H9 (cell line): ENCODE results near the gene FBXL5. TPM values are rescaled to one million over a fixed set of nuclear protein-coding genes. Genes with fewer than 3 reads are reported as not detected.

Source experiments
- DNase-seq: peaks from one replicate; pipeline ENCODE4 v3.0.0-alpha.2; 2017
- H2AFZ ChIP-seq: one replicate; pipeline ENCODE4 v1.6.1; 2013; ENCODE audit warnings: mild to moderate bottlenecking, low read length, control low read depth, moderate library complexity
- H2AK5ac ChIP-seq: 2 replicates; pipeline ENCODE4 v1.6.1; 2013; ENCODE audit warnings: low read length, control low read depth, mixed read lengths; ENCODE audit not compliant: insufficient read length
- H2BK120ac ChIP-seq: one replicate; pipeline ENCODE4 v1.6.1; 2013; ENCODE audit warnings: low read depth, mild to moderate bottlenecking, low read length, control low read depth, inconsistent platforms; ENCODE audit not compliant: poor library complexity, severe bottlenecking
- H2BK12ac ChIP-seq: 2 replicates; pipeline ENCODE4 v1.6.1; 2013; ENCODE audit warnings: low read length, control low read depth, mixed read lengths, low read depth; ENCODE audit not compliant: insufficient read length
- H2BK15ac ChIP-seq: 2 replicates; pipeline ENCODE4 v1.6.1; 2013; ENCODE audit warnings: low read depth, low read length, control low read depth
- H2BK20ac ChIP-seq: one replicate; pipeline ENCODE4 v1.6.1; 2013; ENCODE audit warnings: low read depth, mild to moderate bottlenecking, low read length, control low read depth, inconsistent platforms; ENCODE audit not compliant: poor library complexity, severe bottlenecking
- H2BK5ac ChIP-seq: 2 replicates; pipeline ENCODE4 v1.6.1; 2013; ENCODE audit warnings: low read length, control low read depth, mixed read lengths; ENCODE audit not compliant: insufficient read length
- H3K14ac ChIP-seq: 2 replicates; pipeline ENCODE4 v1.6.1; 2013; ENCODE audit warnings: low read length, control low read depth; ENCODE audit not compliant: insufficient read depth
- H3K18ac ChIP-seq: 2 replicates; pipeline ENCODE4 v1.6.1; 2013; ENCODE audit warnings: low read depth, mild to moderate bottlenecking, mixed read lengths, low read length, control low read depth; ENCODE audit not compliant: insufficient read length
- H3K23ac ChIP-seq: 2 replicates; pipeline ENCODE4 v1.6.1; 2013; ENCODE audit warnings: low read length, control low read depth, mixed read lengths, low read depth; ENCODE audit not compliant: insufficient read length
- H3K23me2 ChIP-seq: 2 replicates; pipeline ENCODE4 v1.6.1; 2013; ENCODE audit warnings: low read depth, mild to moderate bottlenecking, mixed read lengths, low read length, control low read depth; ENCODE audit not compliant: insufficient read length, poor library complexity, severe bottlenecking
- H3K27ac ChIP-seq: 2 replicates; pipeline ENCODE4 v1.5.1; 2013; ENCODE audit warnings: low read length, control low read depth, mixed read lengths, low read depth; ENCODE audit not compliant: insufficient read length
- H3K27me3 ChIP-seq: 2 replicates; pipeline ENCODE4 v1.6.1; 2013; ENCODE audit warnings: low read length, control low read depth, inconsistent platforms; ENCODE audit not compliant: insufficient read depth
- H3K4ac ChIP-seq: 2 replicates; pipeline ENCODE4 v1.6.1; 2013; ENCODE audit warnings: low read depth, mild to moderate bottlenecking, control low read depth, inconsistent platforms, low read length, moderate library complexity
- H3K4me1 ChIP-seq: 2 replicates; pipeline ENCODE4 v1.6.1; 2013; ENCODE audit warnings: low read length, control low read depth, inconsistent platforms; ENCODE audit not compliant: insufficient read depth
- H3K4me2 ChIP-seq: 2 replicates; pipeline ENCODE4 v1.6.1; 2013; ENCODE audit warnings: low read length, control low read depth, mixed read lengths; ENCODE audit not compliant: insufficient read length, insufficient read depth
- H3K56ac ChIP-seq: 2 replicates; pipeline ENCODE4 v1.6.1; 2013; ENCODE audit warnings: low read depth, mild to moderate bottlenecking, mixed read lengths, low read length, control low read depth; ENCODE audit not compliant: insufficient read length
- H3K79me1 ChIP-seq: 2 replicates; pipeline ENCODE4 v1.6.1; 2013; ENCODE audit warnings: low read depth, mild to moderate bottlenecking, moderate library complexity, low read length, control low read depth, inconsistent platforms; ENCODE audit not compliant: insufficient read depth, poor library complexity, severe bottlenecking
- H3K79me2 ChIP-seq: 2 replicates; pipeline ENCODE4 v1.6.1; 2013; ENCODE audit warnings: low read length, control low read depth, inconsistent platforms; ENCODE audit not compliant: insufficient read depth
- H3K9ac ChIP-seq: 2 replicates; pipeline ENCODE4 v1.6.1; 2013; ENCODE audit warnings: low read length, control low read depth, mixed read lengths; ENCODE audit not compliant: insufficient read length; ENCODE audit errors: extremely low read depth
- H3K9me3 ChIP-seq: one replicate; pipeline ENCODE4 v1.6.1; 2013; ENCODE audit warnings: low read depth, low read length, inconsistent platforms; ENCODE audit not compliant: control insufficient read depth
- H3T11ph ChIP-seq: one replicate; pipeline ENCODE4 v1.6.1; 2013; ENCODE audit warnings: mild to moderate bottlenecking, low read length, control low read depth, inconsistent platforms
- H4K20me1 ChIP-seq: one replicate; pipeline ENCODE4 v1.6.1; 2013; ENCODE audit not compliant: control insufficient read depth, insufficient read length, insufficient read depth
- H4K5ac ChIP-seq: 2 replicates; pipeline ENCODE4 v1.6.1; 2013; ENCODE audit warnings: low read depth, mild to moderate bottlenecking, mixed read lengths, low read length, control low read depth; ENCODE audit not compliant: insufficient read length
- H4K8ac ChIP-seq: replicated peaks from 2 replicates; pipeline ENCODE4 v1.6.1; 2013; ENCODE audit warnings: low read length, control low read depth, mixed read lengths, low read depth; ENCODE audit not compliant: insufficient read length
- H4K91ac ChIP-seq: 2 replicates; pipeline ENCODE4 v1.6.1; 2013; ENCODE audit warnings: low read depth, mild to moderate bottlenecking, moderate library complexity, mixed read lengths, low read length, control low read depth; ENCODE audit not compliant: insufficient read length
- H3K27ac Mint-ChIP-seq, 3 experiments: 2 replicates in 2 of 3; 3 replicates in 1 of 3; pipeline ENCODE4 v1.8.0; 2020 to 2021; ENCODE audit warnings: mixed read lengths in 3 of 3, mild to moderate bottlenecking in 1 of 3, moderate library complexity in 1 of 3
- H3K27me3 Mint-ChIP-seq: 2 replicates; pipeline ENCODE4 v1.8.0; 2021; ENCODE audit warnings: low read depth, mild to moderate bottlenecking, moderate library complexity, mixed read lengths
- H3K36me3 Mint-ChIP-seq, 3 experiments: 2 replicates in 2 of 3; 3 replicates in 1 of 3; pipeline ENCODE4 v1.8.0; 2020 to 2021; ENCODE audit warnings: low read depth in 3 of 3, mixed read lengths in 3 of 3; ENCODE audit not compliant: insufficient read depth in 1 of 3
- H3K4me1 Mint-ChIP-seq, 2 experiments: 2 replicates each; pipeline ENCODE4 v1.8.0; 2020; ENCODE audit warnings: mixed read lengths in 2 of 2
- H3K4me3 Mint-ChIP-seq, 2 experiments: 2 replicates in 1 of 2; 3 replicates in 1 of 2; pipeline ENCODE4 v1.8.0; 2020 to 2021; ENCODE audit warnings: mild to moderate bottlenecking in 2 of 2, mixed read lengths in 2 of 2, moderate library complexity in 1 of 2
- H3K9me3 Mint-ChIP-seq, 2 experiments: 2 replicates in 1 of 2; 3 replicates in 1 of 2; pipeline ENCODE4 v1.8.0; 2020; ENCODE audit warnings: mild to moderate bottlenecking in 2 of 2, mixed read lengths in 2 of 2, moderate library complexity in 1 of 2
- CTCF ChIP-seq: fragments of 200-600 bp; sonication (generic); conservative IDR thresholded peaks from 3 replicates; pipeline ENCODE4 v1.8.0; 2021; ENCODE audit warnings: antibody characterized with exemption, mild to moderate bottlenecking
- total RNA-seq: library from RNA; stranded (reverse); gene quantifications from 2 replicates; pipeline ENCODE4 v1.2.1, GENCODE V29; 2021

The FBXL5 gene
- total RNA-seq, 1 experiment from 2014 or later = 57.6 TPM

- Mint-ChIP-seq H3K4me1 (no peaks in the 10 kb centered on the region), H3K27me3 (no peaks in the 10 kb centered on the region), H3K4me3 (no peak overlapping the region), H3K9me3 (no peaks in the 10 kb centered on the region), H3K27ac (no peak overlapping the region), H3K36me3 (peaks cover 7 to 40% (median 18%) of the 10 kb centered on the region in 3 experiments; a peak in 5 of 7 replicates)
- H2BK15ac ChIP-seq = no peak overlapping the region
- H2BK120ac ChIP-seq = no peak overlapping the region
- no peak overlapping the region for H3K18ac ChIP-seq
- no peaks in the 10 kb centered on the region for H3K79me2 ChIP-seq
- no peak overlapping the region for H2AFZ ChIP-seq
- no peak overlapping the region for H3K4me2 ChIP-seq
- no peak overlapping the region for H4K8ac ChIP-seq
- H2BK12ac ChIP-seq = no peak overlapping the region
- H2AK5ac ChIP-seq = no peak overlapping the region
- no peak for DNase-seq
- TF ChIP-seq CTCF = no peak
- no peak overlapping the region for H2BK5ac ChIP-seq
- no peak overlapping the region for H3K23ac ChIP-seq
- H3K56ac ChIP-seq = no peak overlapping the region
- H3K27me3 ChIP-seq = no peaks in the 10 kb centered on the region
- no peaks in the 10 kb centered on the region for H3K23me2 ChIP-seq
- no peak overlapping the region for H4K91ac ChIP-seq
- H3T11ph ChIP-seq = no peak overlapping the region
- H4K5ac ChIP-seq = no peak overlapping the region
- no peak overlapping the region for H3K4ac ChIP-seq
- no peak overlapping the region for H3K14ac ChIP-seq
- H3K4me1 ChIP-seq = no peaks in the 10 kb centered on the region
- H2BK20ac ChIP-seq = no peak overlapping the region
- no peaks in the 10 kb centered on the region for H4K20me1 ChIP-seq
- no peak overlapping the region for H3K9ac ChIP-seq
- H3K79me1 ChIP-seq = no peaks in the 10 kb centered on the region
- H3K27ac ChIP-seq = no peak overlapping the region
- no peaks in the 10 kb centered on the region for H3K9me3 ChIP-seq
These were observed 86.3 kb downstream of the FBXL5 start for GRCh38 chr4:15568821-15569220.
